Thyroid gland (tissue), 4 donors: ENCODE data around the gene ECSCR.

Experiments used
- CTCF ChIP-seq, 6 experiments: fragments of 200-600 bp in 3 of 6; fragments of 450-650 bp in 3 of 6; sonication (generic) in 3 of 6; IDR thresholded peaks; one replicate each; pipeline ENCODE4 v1.5.1; 2016 to 2019; ENCODE audit warnings: antibody characterized with exemption in 6 of 6, mild to moderate bottlenecking in 2 of 6, inconsistent platforms in 1 of 6, moderate library complexity in 1 of 6
- POLR2A ChIP-seq, 2 donors: fragments of 450-650 bp; IDR thresholded peaks; one replicate each; pipeline ENCODE4 v1.6.1; 2017; ENCODE audit warnings: antibody characterized with exemption in 2 of 2, mild to moderate bottlenecking in 2 of 2, moderate library complexity in 1 of 2

DNA sequence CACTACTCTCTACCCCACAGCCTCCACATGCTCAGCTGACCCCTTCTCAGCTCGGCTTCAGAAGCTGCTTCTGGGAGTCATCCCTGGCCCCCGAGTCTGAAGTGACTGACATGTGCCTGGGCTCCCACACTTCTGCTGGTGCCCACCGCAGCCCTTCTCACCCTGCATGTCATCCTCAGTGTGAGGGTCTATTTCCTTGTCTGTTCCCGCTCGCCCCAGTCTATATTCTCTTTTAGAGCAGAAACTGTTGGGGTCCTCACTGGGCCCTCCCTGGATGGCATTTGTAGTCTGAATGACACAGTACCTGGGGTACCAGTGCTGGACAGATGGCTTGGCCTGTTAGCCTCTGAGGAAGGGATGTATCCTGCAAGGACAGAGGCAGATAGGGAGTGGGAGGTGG is 5.3 kb downstream of the ECSCR start:
- TF ChIP-seq CTCF (IDR thresholded peaks at IDR 0.05) (no peak), POLR2A (IDR thresholded peaks at IDR 0.05) (no peak)
